DOHH2 (cell line): ENCODE results near the gene KIAA1614.

ENCODE experiments used
- CTCF ChIP-seq: fragments of 200-600 bp; sonication (generic); IDR thresholded peaks from one replicate; pipeline ENCODE4 v1.5.1; 2014; ENCODE audit warnings: antibody characterized with exemption, mild to moderate bottlenecking, low read depth, low read length; ENCODE audit not compliant: poor library complexity, severe bottlenecking
- EZH2phosphoT487 ChIP-seq: fragments of 200-600 bp; sonication (generic); IDR thresholded peaks from 2 replicates; pipeline ENCODE4 v1.6.1; 2017; ENCODE audit warnings: borderline replicate concordance, mild to moderate bottlenecking, antibody characterized with exemption, low read length, moderate library complexity, mixed read lengths

GRCh38 chr1:180966744-180967536 lies 54.2 kb downstream of the KIAA1614 start:
- TF ChIP-seq CTCF (no peak), EZH2phosphoT487 (no peak)
